ENCODE data around the gene STARD13.

Gene STARD13

GRCh38 chr13:33158271-33158670, 127.3 kb downstream of the STARD13 start:
- TF ChIP-seq CTCF (IDR thresholded peaks at IDR 0.05; ENCODE audit: borderline replicate concordance, control extremely low read depth, extremely low read depth, insufficient read depth, missing control alignments) = no peak
- DNase-seq (ENCODE audit: low spot score) = no peak
- in situ Hi-C loops (cut with MboI; ENCODE audit: low sequenced_read_pairs, unreplicated experiment) = no loop called here

GRCh38 chr13:33154911-33155310, 130.6 kb downstream of the STARD13 start:
- in situ Hi-C loops (cut with MboI; ENCODE audit: low sequenced_read_pairs, unreplicated experiment) = no loop called here
- no peak for DNase-seq (ENCODE audit: low spot score)

DNA sequence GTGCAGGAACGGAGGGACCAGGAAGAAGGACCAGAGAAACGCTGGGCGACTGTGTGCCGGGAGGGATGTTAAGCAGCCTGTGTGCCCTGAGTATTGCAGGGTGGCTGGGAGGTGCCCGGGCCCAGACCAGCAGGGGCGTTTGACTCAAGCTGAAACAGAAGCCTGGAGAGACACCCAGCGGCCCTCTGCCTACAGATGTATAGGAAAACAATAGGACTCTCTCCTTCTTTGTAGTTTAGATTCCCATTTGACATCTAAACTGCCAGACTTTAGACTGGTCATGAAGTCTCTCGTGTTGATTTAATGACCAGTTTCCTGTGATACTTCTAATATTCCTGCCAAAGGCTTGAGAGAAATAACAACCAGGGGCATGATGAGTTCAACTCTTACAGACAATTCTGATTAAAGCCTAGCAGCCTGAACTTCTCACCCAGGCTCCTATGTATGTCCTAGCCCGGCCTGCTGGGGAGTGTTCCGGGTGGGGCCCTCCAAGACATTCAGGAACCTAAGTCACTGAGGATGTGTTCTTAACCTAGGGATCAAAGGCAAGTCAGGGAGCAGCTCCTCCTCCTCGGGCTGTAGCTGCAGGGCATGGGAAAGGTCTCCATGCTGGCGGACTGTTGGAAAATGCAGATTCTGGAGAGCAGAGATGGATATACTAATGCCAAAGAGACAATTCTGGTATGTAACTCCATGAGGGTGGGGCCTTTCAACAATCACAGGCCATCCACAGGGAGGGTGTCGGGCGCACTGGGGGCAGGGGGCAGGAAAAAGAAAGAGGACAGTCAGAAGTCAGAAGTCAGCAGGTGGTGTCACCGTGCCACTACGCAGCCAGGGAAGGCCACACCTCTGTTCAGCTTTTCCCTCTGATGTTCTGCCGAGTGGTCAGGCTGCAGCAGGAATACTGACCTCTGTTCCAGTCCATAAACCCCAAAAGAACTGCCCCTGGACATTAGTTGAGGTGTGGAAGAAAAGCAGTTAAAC, 131.8 kb downstream of the STARD13 start:
- no peak for TF ChIP-seq CTCF (IDR thresholded peaks at IDR 0.05; ENCODE audit: borderline replicate concordance, control extremely low read depth, extremely low read depth, insufficient read depth, missing control alignments)
- in situ Hi-C loops (cut with MboI; ENCODE audit: low sequenced_read_pairs, unreplicated experiment) = no loop called here
- no peak for DNase-seq (ENCODE audit: low spot score)

More at GRCh38 chr13:33154911-33155310, 130.6 kb downstream of the STARD13 start:
- TF ChIP-seq CTCF (IDR thresholded peaks at IDR 0.05; ENCODE audit: borderline replicate concordance, control extremely low read depth, extremely low read depth, insufficient read depth, missing control alignments) = no peak

- no peak for TF ChIP-seq CTCF (IDR thresholded peaks at IDR 0.05; ENCODE audit: borderline replicate concordance, control extremely low read depth, extremely low read depth, insufficient read depth, missing control alignments)
- no peak for DNase-seq (ENCODE audit: low spot score)
- in situ Hi-C loops (cut with MboI; ENCODE audit: low sequenced_read_pairs, unreplicated experiment) = no loop called here
Observed at GRCh38 chr13:33152389-33152788, 133.2 kb downstream of the STARD13 start.

- no peak for DNase-seq (ENCODE audit: low spot score)
- no peak for TF ChIP-seq CTCF (IDR thresholded peaks at IDR 0.05; ENCODE audit: borderline replicate concordance, control extremely low read depth, extremely low read depth, insufficient read depth, missing control alignments)
- in situ Hi-C loops (cut with MboI; ENCODE audit: low sequenced_read_pairs, unreplicated experiment) = no loop called here
Observed at GRCh38 chr13:33150662-33151061, 134.9 kb downstream of the STARD13 start.

- DNase-seq (ENCODE audit: low spot score) = no peak
- no peak for TF ChIP-seq CTCF (IDR thresholded peaks at IDR 0.05; ENCODE audit: borderline replicate concordance, control extremely low read depth, extremely low read depth, insufficient read depth, missing control alignments)
- in situ Hi-C loops (cut with MboI; ENCODE audit: low sequenced_read_pairs, unreplicated experiment) = no loop called here
Observed at GRCh38 chr13:33150126-33150525, 135.4 kb downstream of the STARD13 start.

All from GM13976 (cell line).